Measurements from ENCODE around the gene FBP2.
"Not testable (repeated sequence)": the region's sequence is repeated elsewhere in the genome, so short reads cannot be mapped to it uniquely, and the experiment has no call there.

The FBP2 gene

DNA sequence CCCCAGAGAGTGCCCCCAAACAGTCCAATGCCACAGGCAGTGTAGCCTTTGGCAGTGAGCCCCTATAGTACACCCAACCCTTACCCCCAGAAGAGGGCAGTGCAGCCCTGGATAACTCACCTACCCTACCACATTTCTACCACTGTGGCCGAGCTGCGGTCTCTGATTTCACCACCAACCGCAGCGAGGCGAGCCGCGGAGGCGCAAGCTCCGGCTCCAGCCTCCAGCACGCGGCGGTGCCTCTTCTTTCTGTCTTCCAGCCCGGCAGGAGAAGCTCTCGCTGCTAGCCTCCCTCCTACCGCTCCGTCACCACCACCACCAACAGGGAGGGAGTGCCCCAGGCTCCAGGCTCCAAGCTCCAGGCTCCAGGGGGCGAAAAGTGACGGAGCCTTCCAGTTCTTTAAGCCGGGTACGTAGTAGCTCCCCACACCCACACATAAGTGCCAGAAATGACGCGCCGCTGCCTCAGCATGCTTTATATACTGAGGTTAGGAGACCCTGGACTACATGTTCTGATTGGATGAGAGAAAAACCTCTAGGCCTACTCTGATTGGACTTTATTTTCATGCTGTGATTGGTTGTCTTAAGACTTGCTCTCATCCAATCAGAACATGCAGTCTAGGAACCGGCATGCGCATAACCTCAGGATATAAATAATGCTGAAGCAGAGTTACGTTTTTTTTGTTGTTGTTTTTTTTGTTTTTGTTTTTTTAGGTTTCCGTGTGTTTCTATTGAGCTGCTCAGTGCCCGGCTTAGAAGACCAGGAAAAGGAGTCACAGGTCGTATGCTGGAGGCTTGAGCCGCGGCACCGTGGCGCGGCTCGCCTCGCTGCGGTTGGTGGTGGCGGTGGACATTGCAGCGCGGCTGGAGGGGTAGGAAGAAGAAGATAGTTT, 38.9 kb downstream of the FBP2 start, which contains the start of gene PCAT7:
PCAT7 (plus strand) TSS at position 645 of the 893 bp plus-strand sequence.
- no peak for FAIRE-seq

DNA sequence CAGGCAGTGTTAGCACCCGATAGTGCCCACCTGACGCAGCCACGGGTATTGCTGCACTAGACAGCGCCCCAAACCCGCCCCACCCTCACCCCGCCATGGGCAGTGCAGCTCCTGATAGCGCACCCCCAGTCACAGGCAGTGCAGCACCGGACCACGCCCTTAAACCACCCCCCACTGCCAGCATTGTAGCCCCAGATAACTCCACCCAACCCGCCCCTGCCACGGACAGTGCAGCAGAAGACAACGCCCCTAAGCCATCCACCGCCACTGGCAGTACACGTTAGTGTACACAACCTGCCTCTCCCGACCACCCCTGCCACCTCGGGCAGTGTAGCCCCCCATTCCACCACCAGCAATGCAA, 39.6 kb downstream of the FBP2 start:
- FAIRE-seq: no peak

DNA sequence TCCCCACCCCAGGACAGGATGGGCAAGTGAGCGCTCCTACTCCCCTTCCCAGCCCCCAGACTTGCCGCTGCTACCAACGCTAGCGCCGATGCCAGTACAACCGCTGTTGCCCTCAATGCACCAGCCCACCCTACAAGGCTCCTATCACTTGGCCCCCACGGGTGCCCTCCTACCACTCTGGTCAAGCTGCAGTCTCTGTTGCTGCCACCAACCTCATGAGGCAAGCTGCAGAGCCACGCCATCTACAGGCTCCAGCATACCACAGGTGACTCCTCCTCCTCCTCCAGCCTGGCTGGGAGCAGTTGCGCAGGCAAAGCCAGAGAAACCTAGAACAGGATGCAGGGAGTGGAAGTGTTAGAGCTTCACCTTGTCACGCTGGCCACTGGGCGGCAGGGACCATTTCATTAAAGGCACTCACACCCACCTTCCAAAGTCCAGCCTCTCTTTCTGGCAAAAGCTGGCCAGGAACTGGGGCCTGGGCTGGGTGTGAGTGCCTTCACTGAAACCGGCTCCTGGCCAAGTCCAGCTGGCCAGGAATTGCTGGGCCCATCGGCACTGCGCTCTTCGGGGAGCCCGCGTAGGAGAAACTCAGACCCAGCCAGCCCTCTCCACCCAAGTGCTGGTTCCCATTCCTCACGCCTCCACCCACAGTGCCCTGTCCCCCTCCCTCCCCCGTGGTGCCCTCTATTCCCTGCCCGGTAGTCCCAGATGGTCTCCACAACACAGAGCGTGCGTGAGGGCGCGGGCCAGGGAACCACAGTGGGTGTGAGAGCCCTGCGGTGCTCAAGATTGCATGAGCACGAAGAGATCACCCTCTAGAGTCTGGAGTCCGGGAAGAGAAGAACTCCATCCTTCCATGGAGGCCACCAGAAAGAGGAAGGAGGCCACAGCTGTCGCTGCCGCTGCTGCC, 40.3 kb downstream of the FBP2 start:
- no peak for FAIRE-seq

DNA sequence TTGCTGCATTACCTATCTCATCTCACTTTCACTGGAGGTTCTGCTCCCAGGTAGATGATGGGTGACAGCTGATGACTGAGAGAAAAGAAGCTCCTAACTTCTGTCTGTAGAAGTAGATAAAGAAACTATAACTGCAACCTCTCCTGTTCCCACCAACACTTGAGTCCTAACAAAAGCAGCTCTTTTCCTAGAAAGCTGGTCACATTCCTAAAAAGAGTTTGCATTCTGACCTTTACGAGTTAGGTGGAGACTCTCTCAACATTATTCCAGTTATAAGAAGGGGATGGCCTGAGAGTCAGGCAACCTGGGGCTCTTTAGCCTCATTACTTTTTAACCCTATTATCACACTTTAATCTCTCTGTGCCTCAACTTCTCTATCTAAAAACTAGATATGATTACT, 47.7 kb downstream of the FBP2 start:
- FAIRE-seq: no peak

DNA sequence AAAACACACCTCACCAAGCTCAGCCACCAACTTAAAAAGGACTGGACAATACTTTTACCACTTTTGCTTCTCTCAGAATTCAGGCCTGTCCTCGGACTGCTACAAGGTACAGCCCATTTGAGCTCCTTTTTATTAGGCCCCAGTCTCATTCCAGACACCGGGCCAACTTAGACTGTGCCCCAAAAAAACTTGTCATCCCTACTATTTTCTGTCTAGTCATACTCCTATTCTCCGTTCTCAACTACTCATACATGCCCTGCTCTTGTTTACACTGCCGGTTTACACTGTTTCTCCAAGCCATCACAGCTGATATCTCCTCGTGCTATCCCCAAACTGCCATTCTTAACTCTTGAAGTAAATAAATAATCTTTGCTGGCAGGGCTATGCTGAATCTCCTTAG, 49.3 kb downstream of the FBP2 start:
- FAIRE-seq: not testable (repeated sequence)

DNA sequence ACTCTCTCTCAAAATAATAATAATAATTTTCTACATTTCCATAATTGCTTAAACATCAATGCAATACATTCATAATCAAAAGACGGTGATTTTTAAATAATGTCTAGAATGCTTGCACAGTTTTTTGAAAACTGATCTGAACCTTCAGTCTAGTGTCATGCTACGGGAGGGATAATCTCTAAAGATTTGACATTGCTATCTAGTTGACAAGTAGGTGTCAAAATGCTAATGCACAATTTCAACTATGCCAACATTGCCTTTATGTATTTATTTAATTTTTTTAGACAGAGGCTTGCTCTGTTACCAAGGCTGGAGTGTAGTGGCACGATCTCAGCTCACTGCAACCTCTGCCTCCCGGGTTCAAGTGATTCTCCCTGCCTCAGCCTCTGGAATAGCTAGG, 54.7 kb downstream of the FBP2 start:
- no peak for FAIRE-seq

DNA sequence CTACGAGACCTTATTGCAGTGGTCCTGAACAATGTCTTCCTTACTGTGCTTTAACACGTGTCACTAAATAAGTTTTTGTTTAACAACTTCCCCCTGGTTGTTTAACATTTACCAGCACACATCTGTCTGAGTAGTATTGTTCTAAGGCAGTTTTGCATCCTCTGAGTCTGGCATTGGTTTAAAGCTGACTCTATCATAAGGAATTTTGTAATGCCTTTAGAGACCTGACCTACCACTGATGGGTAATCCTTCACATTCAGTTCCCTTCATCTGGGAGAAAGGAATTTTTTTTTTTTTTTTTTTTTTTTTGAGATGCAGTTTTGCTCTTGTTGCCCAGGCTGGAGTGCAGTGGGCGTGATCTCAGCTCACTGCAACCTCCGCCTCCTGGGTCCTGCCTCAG, 58.7 kb downstream of the FBP2 start:
- no peak for FAIRE-seq

DNA sequence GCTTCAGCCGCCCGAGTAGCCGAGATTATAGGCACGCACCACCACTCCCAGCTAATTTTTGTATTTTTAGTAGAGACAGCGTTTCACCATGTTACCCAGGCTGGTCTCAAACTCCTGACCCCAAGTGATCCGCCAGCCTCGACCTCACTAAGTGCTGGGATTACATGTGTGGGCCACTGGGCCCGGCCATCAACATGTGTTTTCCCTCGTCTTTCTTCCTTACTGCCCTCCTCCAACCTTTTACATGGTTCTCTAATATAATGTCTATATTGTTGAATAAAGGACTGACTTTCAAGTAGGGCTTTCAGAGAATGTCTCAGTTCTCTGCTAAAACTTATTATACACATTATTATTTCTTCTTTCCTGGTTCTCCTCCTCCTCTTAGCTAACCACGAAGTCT, 60.0 kb downstream of the FBP2 start:
- no peak for FAIRE-seq

DNA sequence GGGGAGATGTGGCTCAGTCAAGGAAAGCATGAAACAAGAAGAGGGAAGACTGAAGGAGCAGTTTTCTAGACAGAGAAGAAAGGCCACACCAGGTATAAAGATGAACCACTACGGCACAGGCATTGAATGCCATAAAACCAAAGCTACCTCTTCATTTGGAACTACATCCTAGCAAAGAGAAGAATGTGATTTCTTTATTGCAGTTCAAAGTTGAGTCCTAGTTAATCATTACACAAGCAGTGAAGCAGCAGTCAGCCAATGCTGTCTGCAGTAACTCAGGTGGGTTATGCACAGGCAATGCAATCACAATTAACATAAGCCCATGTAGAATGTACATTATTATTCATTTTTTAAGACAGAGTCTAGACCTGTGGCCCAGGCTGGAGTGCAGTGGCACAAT, 60.5 kb downstream of the FBP2 start:
- no peak for FAIRE-seq

DNA sequence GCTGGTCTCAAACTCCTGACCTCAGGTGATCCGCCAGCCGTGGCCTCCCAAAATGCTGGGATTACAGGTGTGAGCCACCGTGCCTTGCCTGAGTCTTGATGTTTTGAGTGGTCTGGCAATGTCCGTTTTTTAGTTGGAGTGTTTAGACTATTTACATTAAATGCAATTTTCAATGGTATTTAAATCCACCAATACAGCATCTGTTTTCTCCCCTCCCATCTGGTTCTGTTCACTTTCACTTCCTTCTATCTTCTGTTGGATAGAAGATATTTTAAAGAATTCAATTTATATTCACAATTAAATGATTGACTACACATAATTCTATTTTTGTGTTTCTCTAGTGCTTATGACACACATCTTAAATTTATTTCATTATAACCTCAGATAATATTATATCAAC, 64.7 kb downstream of the FBP2 start:
- FAIRE-seq: no peak

DNA sequence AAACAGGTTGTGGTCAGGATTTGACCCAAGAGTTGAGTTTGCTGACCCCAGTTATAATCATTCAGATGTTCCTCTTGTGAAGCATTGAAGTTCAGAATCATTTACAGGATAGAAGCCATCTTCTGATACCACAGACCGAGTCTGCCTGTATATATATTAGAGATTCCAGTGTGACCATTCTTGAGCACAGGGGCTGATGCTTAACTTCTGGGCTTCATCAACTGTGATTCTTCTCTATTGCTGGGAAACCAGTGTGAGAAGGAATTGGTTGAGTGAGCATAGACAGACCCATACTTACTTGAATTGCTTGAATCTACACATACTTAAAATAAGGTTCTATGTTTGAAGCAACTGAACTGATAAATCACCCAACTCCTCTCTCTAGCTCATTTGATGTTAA, 66.7 kb downstream of the FBP2 start:
- FAIRE-seq: no peak

DNA sequence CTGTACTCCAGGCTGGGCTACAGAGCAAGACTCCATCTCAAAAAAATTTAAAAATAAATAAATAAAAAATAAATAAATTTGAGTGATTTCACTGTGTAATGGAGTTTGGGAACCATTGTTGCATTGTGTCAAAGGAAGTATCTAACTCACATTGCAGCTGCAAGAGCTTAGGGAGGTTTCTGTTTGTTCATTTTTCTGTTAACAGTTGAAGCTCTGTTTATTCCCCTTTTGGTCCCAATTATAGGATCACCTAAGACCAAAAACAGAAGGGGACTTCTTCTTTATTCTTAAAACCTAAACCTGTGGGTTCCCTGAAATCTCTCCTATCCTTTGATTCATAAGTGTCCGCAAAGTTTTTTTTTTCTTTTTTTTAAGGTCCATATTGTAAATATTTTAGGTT, 67.4 kb downstream of the FBP2 start:
- FAIRE-seq: no peak

DNA sequence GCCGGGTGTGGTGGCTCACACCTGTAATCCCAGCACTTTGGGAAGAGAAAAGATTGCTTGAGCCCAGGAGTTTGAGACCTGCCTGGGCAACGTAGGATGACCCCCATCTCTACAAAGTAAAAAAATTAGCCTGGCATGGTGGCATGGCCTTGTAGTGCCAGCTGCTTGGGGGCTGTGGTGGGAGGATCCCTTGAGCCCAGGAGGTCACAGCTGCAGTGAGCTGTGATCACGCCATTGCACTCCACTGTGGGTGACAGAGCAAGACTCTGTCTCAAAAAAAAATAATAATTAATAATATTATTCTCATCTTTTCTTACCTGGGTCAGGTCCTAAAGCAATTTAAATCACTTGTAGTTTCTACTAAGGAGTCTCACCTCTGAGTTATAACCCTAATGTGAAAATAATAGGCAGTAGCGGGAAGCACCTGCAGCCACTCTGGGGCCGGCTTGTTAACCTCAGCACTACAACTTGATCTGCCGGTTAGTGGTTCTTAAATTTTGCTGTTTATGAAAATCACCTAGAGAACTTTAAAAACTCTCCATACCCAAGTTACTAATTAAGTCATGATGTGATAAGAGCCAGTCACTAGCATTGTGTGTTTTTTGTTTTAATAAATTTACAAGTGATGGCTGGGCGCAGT, 68.1 kb downstream of the FBP2 start:
- FAIRE-seq: no peak

DNA sequence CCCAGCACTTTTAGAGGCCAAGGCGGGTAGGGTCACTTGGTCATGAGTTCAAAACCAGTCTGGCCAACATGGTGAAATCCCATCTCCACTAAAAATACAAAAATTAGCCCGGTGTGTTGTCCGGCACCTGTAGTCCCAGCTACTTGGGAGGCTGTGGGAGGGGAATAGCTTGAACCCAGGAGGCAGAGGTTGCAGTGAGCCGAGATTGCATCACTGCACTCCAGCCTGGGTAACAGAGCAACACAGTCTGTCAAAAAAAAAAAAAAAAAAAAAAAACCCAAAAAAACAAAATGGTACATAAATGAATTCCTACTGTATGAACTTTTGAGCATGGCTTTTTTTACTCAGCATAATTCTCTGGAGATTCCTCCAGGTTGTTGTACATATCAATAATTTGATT, 76.4 kb downstream of the FBP2 start:
- no peak for FAIRE-seq

DNA sequence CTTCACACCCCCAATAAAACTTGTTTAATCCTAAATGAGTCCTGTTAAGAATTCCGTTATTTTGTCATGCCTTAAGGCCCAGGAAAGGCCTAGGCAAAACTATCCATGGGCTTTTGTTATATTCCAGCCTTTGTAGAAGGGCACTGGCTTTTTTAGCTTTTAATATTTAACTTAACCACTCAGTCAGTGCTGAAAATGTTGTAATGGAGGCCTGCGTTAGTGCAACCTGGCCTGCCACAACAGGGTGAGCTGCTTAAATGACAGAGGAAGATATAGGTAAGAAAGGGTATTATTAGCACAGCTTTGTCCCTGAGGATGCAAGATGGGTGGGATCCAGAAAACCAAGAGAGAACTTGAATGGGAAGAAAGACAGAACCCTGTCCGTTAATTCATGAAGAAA, 78.9 kb downstream of the FBP2 start:
- FAIRE-seq: no peak

DNA sequence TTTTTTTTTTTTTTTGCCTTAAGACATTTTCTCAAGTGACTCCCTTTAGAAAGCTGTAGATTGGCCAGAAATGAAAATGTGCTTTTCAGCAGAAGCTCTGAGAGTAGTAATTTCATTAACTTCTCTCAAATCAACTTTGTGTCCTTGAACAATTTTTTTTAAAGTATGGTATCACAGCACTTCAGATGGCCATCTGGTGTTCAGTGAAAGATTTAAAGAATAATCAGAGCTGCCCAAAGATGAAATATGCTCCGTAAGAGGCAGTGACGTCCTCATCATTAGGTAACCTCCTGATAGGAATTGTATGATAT, 81.7 kb downstream of the FBP2 start:
- no peak for FAIRE-seq

DNA sequence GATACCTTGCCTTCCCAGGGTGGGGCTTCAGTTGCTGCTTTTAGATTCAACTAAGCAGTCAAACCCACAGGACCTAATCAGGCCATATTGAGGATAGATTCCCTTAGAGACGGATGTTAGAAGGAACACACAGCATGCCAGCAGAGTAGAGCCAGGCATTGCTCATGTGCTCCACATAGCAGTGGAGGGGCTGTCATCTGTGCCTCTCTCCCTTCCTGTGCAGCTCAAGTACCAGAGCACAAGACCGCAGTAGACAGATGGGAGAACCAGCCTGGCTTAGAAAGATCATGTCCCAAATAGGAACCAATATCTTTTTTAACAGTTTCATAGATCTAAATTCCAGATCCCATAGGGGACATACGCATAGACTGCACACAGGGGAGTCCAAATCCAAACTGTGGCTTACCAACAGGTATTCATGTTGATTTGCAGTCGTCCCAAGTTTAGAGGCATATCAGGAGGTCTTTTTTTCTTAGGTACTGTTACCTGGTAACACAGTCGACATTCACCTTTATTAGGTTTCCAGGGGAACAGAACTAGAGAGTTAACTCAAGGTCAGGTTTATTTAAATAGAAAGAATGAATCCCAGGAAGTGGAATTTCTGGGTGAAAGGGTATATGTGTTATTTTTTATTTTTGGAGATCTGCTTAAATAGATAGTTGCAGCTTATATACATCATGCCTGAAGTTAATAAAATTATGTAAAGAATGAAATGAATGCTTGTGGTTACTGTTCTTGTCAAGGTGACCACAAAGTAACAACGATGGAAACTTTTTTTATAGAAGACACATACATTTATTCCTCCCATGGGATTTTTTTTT, 82.3 kb downstream of the FBP2 start:
- no peak for FAIRE-seq

Measured in endometrium (tissue), 2 donors.